ENCODE measurements around the gene KRTAP5-5. TPM values are rescaled to one million over a fixed set of nuclear protein-coding genes. Genes with fewer than 3 reads are reported as not detected.
A peak's percentile ranks its signal among the peaks of the same experiment; 100 is the strongest.

KRTAP5-5 gene
- total and polyA plus RNA-seq, 4 donors: not detected

DNA sequence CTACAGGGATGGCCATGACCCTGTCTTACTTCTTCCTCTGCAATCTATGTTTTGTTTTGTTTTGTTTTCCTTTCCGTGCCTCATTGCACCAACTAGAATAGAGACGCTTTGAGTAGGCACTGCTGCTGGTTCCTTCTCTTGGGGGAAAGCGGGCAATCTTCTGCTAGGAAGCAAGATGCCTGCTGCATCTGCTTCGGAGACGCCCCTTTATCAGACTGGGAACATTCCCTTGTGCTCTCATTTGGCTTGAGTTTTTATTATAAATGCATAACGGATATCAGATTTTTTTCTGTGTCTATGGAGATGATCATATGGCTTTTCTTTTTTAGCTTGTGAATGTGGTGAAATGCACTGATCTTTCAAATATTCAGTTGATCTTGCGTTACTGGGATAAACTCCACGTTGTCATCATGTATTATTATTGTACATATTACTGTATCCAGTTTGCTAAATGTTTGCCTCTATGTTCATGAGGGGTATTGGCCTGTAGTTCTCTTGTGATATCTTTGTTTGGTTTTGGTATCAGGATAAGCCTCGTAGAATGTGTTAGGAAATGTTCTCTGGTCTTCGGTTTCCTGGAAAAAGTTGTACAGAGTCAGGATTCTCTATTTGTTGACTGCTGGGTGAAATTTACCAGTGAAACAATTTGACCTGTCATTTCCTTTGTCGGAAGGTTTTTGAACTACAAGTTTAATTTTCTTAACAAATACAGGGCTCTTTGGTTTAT lies 44.0 kb downstream of the KRTAP5-5 start:
- no peaks in the 10 kb centered on the region for H3K27me3 ChIP-seq (ENCODE audit: control insufficient read depth in 1 of 2, insufficient read depth in 2 of 2, low read length in 1 of 2)
- DNase-seq (no peak), ATAC-seq (ENCODE audit: low FRiP score) (no peak)
- no peaks in the 10 kb centered on the region for H3K4me1 ChIP-seq (ENCODE audit: control insufficient read depth in 1 of 2, insufficient read depth in 2 of 2, low read length in 2 of 2)
- 50 to 53% methylated on average over 11 of the region's 11 CpGs for WGBS, 2 donors
- no peak overlapping the region for H3K4me3 ChIP-seq (ENCODE audit: low read length in 2 of 2)
- intact Hi-C loops (cut with DNase I): no loop called here
- H3K36me3 ChIP-seq (ENCODE audit: control insufficient read depth in 1 of 2, insufficient read depth in 2 of 2, low read length in 1 of 2): no peaks in the 10 kb centered on the region
- H3K27ac ChIP-seq (ENCODE audit: low read depth in 1 of 2, low read length in 2 of 2): no peak overlapping the region
- H3K9me3 ChIP-seq (ENCODE audit: control insufficient read depth, low read length): no peaks in the 10 kb centered on the region

DNA sequence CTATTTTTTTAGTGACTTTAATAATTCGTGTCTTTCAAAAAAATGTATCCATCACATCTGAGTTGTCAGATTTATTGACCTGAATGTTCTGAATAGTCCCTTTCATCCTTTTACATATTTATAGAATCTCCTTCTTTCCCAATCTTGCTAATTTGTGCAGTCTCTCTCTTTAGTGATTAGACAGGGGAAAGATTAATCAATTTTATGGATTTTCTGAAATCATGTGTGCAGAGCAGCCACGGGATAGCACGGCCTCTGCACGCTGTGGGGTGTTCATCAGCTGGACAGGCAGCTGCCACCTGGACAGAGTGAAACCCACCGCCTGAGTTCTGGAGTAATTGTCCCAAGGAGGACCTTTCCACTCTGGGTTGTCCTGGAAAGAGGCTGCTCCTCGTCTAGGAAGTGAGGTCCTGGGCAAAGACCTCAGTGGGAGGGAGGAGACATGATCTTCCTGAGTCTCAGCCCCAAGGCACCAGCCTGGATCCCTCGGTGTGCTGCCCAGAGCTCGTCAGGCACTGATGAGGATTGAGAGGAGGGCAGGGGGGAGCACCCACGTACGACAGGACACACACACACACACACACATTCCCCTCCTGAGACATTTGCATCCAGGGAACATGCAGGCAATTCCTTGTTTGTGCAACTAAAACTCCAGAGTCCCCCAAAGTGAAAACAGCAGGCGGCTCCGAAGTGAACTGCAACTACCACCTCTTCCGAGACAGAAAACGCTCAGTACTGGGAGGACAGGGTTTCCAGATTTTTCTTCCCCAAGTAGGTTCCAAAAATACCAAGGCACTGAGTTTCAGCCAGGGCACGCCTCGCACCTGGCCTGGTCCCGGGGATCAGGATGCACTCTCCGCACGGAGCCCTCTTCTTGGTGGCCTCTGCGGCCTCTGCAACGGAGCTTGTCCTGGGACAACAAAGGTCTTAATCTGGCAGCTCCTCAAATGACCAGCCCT lies 44.9 kb downstream of the KRTAP5-5 start:
- no peaks in the 10 kb centered on the region for H3K27me3 ChIP-seq (ENCODE audit: control insufficient read depth in 1 of 2, insufficient read depth in 2 of 2, low read length in 1 of 2)
- H3K27ac ChIP-seq (ENCODE audit: low read depth in 1 of 2, low read length in 2 of 2): no peak overlapping the region
- intact Hi-C loops (cut with DNase I): no loop called here
- DNase-seq: peak in 1 of 2 donors; percentile 15
- H3K9me3 ChIP-seq (ENCODE audit: control insufficient read depth, low read length): no peaks in the 10 kb centered on the region
- no peaks in the 10 kb centered on the region for H3K36me3 ChIP-seq (ENCODE audit: control insufficient read depth in 1 of 2, insufficient read depth in 2 of 2, low read length in 1 of 2)
- ATAC-seq (ENCODE audit: low FRiP score): no peak
- no peaks in the 10 kb centered on the region for H3K4me1 ChIP-seq (ENCODE audit: control insufficient read depth in 1 of 2, insufficient read depth in 2 of 2, low read length in 2 of 2)
- H3K4me3 ChIP-seq (ENCODE audit: low read length in 2 of 2): no peak overlapping the region
- 31 to 33% methylated on average over 21 of the region's 21 CpGs for WGBS, 2 donors

DNA sequence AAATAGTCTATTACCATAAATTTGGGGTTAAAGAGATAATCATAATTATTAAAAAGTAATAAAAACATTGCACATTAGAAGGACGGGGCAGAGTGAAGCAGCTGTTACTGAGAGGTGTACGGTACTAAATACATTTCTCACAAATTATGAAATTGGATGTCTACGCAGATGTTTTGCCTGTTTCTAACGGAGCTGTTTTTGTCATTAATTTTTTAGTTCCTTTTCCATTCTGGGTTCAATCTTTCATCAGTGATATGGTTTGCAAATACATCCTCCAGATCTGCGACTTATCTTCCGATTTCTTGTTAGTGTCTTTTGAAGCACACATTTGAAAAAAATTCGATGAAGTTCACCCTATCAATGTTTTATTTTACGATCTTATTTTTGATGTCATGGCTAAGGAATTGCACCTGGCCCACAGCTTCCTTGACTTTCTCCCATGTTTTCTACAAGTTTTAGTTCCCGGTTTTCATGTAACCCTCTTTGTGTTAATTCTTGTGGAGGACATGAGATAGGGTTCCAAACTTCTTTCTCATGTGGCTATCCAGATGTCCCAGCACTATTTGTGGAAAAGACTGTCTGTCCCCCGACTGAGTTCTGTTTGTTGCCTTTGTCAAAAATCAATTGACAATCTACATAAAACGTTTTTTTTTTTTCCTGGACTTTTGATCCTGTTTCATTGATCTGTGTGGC lies 46.1 kb downstream of the KRTAP5-5 start:
- intact Hi-C loops (cut with DNase I): no loop called here
- WGBS, 2 donors: 63 to 64% methylated on average over 11 of the region's 11 CpGs
- H3K27me3 ChIP-seq (ENCODE audit: control insufficient read depth in 1 of 2, insufficient read depth in 2 of 2, low read length in 1 of 2): no peaks in the 10 kb centered on the region
- H3K9me3 ChIP-seq (ENCODE audit: control insufficient read depth, low read length): peaks cover 2% of the 10 kb centered on the region
- DNase-seq: no peak
- ATAC-seq (ENCODE audit: low FRiP score): no peak
- no peaks in the 10 kb centered on the region for H3K36me3 ChIP-seq (ENCODE audit: control insufficient read depth in 1 of 2, insufficient read depth in 2 of 2, low read length in 1 of 2)
- H3K4me1 ChIP-seq (ENCODE audit: control insufficient read depth in 1 of 2, insufficient read depth in 2 of 2, low read length in 2 of 2): no peaks in the 10 kb centered on the region
- no peak overlapping the region for H3K4me3 ChIP-seq (ENCODE audit: low read length in 2 of 2)
- H3K27ac ChIP-seq (ENCODE audit: low read depth in 1 of 2, low read length in 2 of 2): no peak overlapping the region

DNA sequence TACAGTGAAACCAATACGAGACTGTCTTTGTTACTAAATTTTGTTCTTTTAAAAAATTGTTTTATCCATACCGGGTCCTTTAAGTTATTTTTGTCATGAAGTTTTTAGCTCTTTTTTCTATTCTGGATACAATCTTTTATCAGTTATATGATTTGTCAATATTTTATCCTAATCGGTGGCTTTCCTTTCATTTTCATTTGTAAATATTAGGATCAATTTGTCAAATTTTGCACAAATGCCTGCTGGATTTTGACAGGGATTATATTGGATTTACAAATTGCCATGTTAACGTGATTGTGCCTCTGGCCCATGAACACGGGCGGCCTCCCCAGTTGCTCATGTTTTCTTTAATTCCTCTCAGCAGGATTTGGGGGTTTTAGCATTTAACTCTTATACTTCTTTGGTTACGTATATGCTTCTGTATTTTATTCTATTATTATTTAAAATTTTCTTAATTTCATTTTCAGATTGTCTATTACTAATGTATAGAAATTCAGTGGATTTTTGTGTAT lies 46.7 kb downstream of the KRTAP5-5 start:
- intact Hi-C loops (cut with DNase I): no loop called here
- H3K27me3 ChIP-seq (ENCODE audit: control insufficient read depth in 1 of 2, insufficient read depth in 2 of 2, low read length in 1 of 2): no peaks in the 10 kb centered on the region

DNA sequence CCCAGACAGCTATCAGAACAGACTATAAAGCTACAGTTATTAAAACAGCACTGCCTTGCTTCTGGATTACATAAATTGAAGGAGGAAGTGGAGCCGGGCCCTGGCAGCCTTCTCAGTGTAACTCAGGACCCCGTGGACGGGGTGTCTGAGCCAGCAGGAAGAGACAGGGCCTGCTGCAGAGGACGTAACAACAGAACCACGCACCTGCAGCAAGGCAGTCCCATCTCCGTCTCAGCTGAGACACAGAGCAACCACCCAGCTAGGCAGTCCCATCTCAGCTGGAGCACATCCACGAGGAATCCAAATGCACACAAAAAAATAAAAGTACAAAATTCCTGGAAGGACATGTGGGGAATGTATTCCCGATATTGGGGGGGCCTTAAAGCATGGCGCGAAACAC lies 50.3 kb downstream of the KRTAP5-5 start:
- no peaks in the 10 kb centered on the region for H3K36me3 ChIP-seq (ENCODE audit: control insufficient read depth in 1 of 2, insufficient read depth in 2 of 2, low read length in 1 of 2)
- 86 to 88% methylated on average over 10 of the region's 10 CpGs for WGBS, 2 donors
- H3K27me3 ChIP-seq (ENCODE audit: control insufficient read depth in 1 of 2, insufficient read depth in 2 of 2, low read length in 1 of 2): no peaks in the 10 kb centered on the region
- intact Hi-C loops (cut with DNase I): no loop called here
- ATAC-seq (ENCODE audit: low FRiP score) (no peak), DNase-seq (no peak)
- peaks cover 2% of the 10 kb centered on the region for H3K9me3 ChIP-seq (ENCODE audit: control insufficient read depth, low read length)
- no peak overlapping the region for H3K4me3 ChIP-seq (ENCODE audit: low read length in 2 of 2)
- H3K27ac ChIP-seq (ENCODE audit: low read depth in 1 of 2, low read length in 2 of 2): no peak overlapping the region
- H3K4me1 ChIP-seq (ENCODE audit: control insufficient read depth in 1 of 2, insufficient read depth in 2 of 2, low read length in 2 of 2): no peaks in the 10 kb centered on the region

More for the DNA sequence above, 46.7 kb downstream of the KRTAP5-5 start:
- Histone ChIP-seq H3K4me3 (ENCODE audit: low read length in 2 of 2) (no peak overlapping the region), H3K27ac (ENCODE audit: low read depth in 1 of 2, low read length in 2 of 2) (no peak overlapping the region), H3K9me3 (ENCODE audit: control insufficient read depth, low read length) (peaks cover 2% of the 10 kb centered on the region), H3K36me3 (ENCODE audit: control insufficient read depth in 1 of 2, insufficient read depth in 2 of 2, low read length in 1 of 2) (no peaks in the 10 kb centered on the region), H3K4me1 (ENCODE audit: control insufficient read depth in 1 of 2, insufficient read depth in 2 of 2, low read length in 2 of 2) (no peaks in the 10 kb centered on the region)
- ATAC-seq (ENCODE audit: low FRiP score) (no peak), DNase-seq (no peak)
- WGBS, 2 donors: 75 to 78% methylated on average over 7 of the region's 7 CpGs

Other genes with a start within 250 kb of the KRTAP5-5 start
- 1 to 10 TPM in 1 of 2 donors, under 1 TPM in 1; 0.55 to 1.0 TPM for gene BRSK2, start 239.8 kb upstream of the KRTAP5-5 start, total RNA-seq
- under 1 TPM; 0.61 to 0.63 TPM for gene BRSK2, start 239.8 kb upstream of the KRTAP5-5 start, polyA plus RNA-seq
- 10 to 100 TPM; 51.3 to 65.8 TPM for gene MOB2, start 143.0 kb upstream of the KRTAP5-5 start, total RNA-seq
- 100 to 1,000 TPM in 1 of 2 donors, 10 to 100 TPM in 1; 32.4 to 104 TPM for gene MOB2, start 143.0 kb upstream of the KRTAP5-5 start, polyA plus RNA-seq
- 10 to 100 TPM in 1 of 2 donors, 1 to 10 TPM in 1; 9.4 to 39.3 TPM for gene DUSP8, start 57.5 kb upstream of the KRTAP5-5 start, total RNA-seq
- gene DUSP8, start 57.5 kb upstream of the KRTAP5-5 start, polyA plus RNA-seq: 1 to 10 TPM; 2.3 to 6.5 TPM
- gene KRTAP5-1, start 44.5 kb upstream of the KRTAP5-5 start, total RNA-seq: not detected
- gene KRTAP5-1, start 44.5 kb upstream of the KRTAP5-5 start, polyA plus RNA-seq: not detected
- not detected for gene KRTAP5-2, start 31.5 kb upstream of the KRTAP5-5 start, total RNA-seq
- gene KRTAP5-2, start 31.5 kb upstream of the KRTAP5-5 start, polyA plus RNA-seq: not detected
- gene KRTAP5-3, start 21.3 kb upstream of the KRTAP5-5 start, total RNA-seq: not detected
- not detected for gene KRTAP5-3, start 21.3 kb upstream of the KRTAP5-5 start, polyA plus RNA-seq
- gene KRTAP5-4, start 7.6 kb upstream of the KRTAP5-5 start, total RNA-seq: not detected
- gene KRTAP5-4, start 7.6 kb upstream of the KRTAP5-5 start, polyA plus RNA-seq: not detected
- gene KRTAP5-6, start 67.4 kb downstream of the KRTAP5-5 start, total RNA-seq: not detected
- gene KRTAP5-6, start 67.4 kb downstream of the KRTAP5-5 start, polyA plus RNA-seq: not detected
- 10 to 100 TPM; 10.7 to 15.0 TPM for gene IFITM10, start 120.8 kb downstream of the KRTAP5-5 start, total RNA-seq
- gene IFITM10, start 120.8 kb downstream of the KRTAP5-5 start, polyA plus RNA-seq: 10 to 100 TPM in 1 of 2 donors, 1 to 10 TPM in 1; 1.9 to 47.7 TPM
- gene CTSD, start 134.2 kb downstream of the KRTAP5-5 start, total RNA-seq: 100 to 1,000 TPM; 473 to 535 TPM
- gene CTSD, start 134.2 kb downstream of the KRTAP5-5 start, polyA plus RNA-seq: 100 to 1,000 TPM; 619 to 646 TPM
- under 1 TPM; 0.19 to 0.75 TPM for gene SYT8, start 205.2 kb downstream of the KRTAP5-5 start, total RNA-seq
- gene SYT8, start 205.2 kb downstream of the KRTAP5-5 start, polyA plus RNA-seq: 10 to 100 TPM in 1 of 2 donors, 1 to 10 TPM in 1; 6.4 to 14.3 TPM
- gene TNNI2, start 209.2 kb downstream of the KRTAP5-5 start, total RNA-seq: 1 to 10 TPM in 1 of 2 donors, under 1 TPM in 1; 0.81 to 2.2 TPM
- gene TNNI2, start 209.2 kb downstream of the KRTAP5-5 start, polyA plus RNA-seq: under 1 TPM; 0.75 to 0.82 TPM
- gene LSP1, start 223.3 kb downstream of the KRTAP5-5 start, total RNA-seq: 100 to 1,000 TPM in 1 of 2 donors, 10 to 100 TPM in 1; 45.2 to 128 TPM
- gene LSP1, start 223.3 kb downstream of the KRTAP5-5 start, polyA plus RNA-seq: 10 to 100 TPM; 12.0 to 40.4 TPM

Data from aorta (tissue), 5 donors.